ENCODE results near the gene TACC3. TPM values are rescaled to one million over a fixed set of nuclear protein-coding genes. Genes with fewer than 3 reads are reported as not detected.

TACC3 gene
- total and polyA plus RNA-seq, 4 donors, result 8.4 to 42.3 (median 21.8) TPM

- WGBS (ENCODE audit: insufficient coverage), result 91% methylated on average over 13 of the region's 14 CpGs
- H3K36me3 ChIP-seq (ENCODE audit: control insufficient read depth, insufficient read depth, low read length), result peaks cover 60% of the 10 kb centered on the region
- DNase-seq (ENCODE audit: low read depth in 4 of 6, low spot score in 6 of 6), result no peak
These were observed 23.2 kb downstream of the TACC3 start for GRCh38 chr4:1744552-1744951.

GRCh38 chr4:1745165-1745564 lies 23.8 kb downstream of the TACC3 start:
- WGBS (ENCODE audit: insufficient coverage), result 88% methylated on average over 9 of the region's 13 CpGs
- peaks cover 54% of the 10 kb centered on the region for H3K36me3 ChIP-seq (ENCODE audit: control insufficient read depth, insufficient read depth, low read length)
- peaks cover 31% of the 10 kb centered on the region for H3K4me1 ChIP-seq (ENCODE audit: control insufficient read depth, insufficient read depth, low read length)
- no peak overlapping the region for H3K27ac ChIP-seq (ENCODE audit: low read depth, low read length)
- H3K27me3 ChIP-seq (ENCODE audit: control insufficient read depth, insufficient read depth, low read length), result no peaks in the 10 kb centered on the region
- no peaks in the 10 kb centered on the region for H3K9me3 ChIP-seq (ENCODE audit: control insufficient read depth, insufficient read depth, low read length)
- DNase-seq (ENCODE audit: low read depth in 4 of 6, low spot score in 6 of 6), result no peak
- H3K4me3 ChIP-seq (ENCODE audit: low read depth, low read length), result no peak overlapping the region

More at GRCh38 chr4:1744552-1744951, 23.2 kb downstream of the TACC3 start:
- Histone ChIP-seq H3K9me3 (ENCODE audit: control insufficient read depth, insufficient read depth, low read length) (no peaks in the 10 kb centered on the region), H3K27ac (ENCODE audit: low read depth, low read length) (no peak overlapping the region), H3K4me1 (ENCODE audit: control insufficient read depth, insufficient read depth, low read length) (peaks cover 31% of the 10 kb centered on the region), H3K4me3 (ENCODE audit: low read depth, low read length) (no peak overlapping the region), H3K27me3 (ENCODE audit: control insufficient read depth, insufficient read depth, low read length) (no peaks in the 10 kb centered on the region)

GRCh38 chr4:1745697-1746096 lies 24.4 kb downstream of the TACC3 start:
- H3K27me3 ChIP-seq (ENCODE audit: control insufficient read depth, insufficient read depth, low read length), result no peaks in the 10 kb centered on the region
- H3K4me1 ChIP-seq (ENCODE audit: control insufficient read depth, insufficient read depth, low read length), result peaks cover 31% of the 10 kb centered on the region
- no peak overlapping the region for H3K27ac ChIP-seq (ENCODE audit: low read depth, low read length)
- H3K36me3 ChIP-seq (ENCODE audit: control insufficient read depth, insufficient read depth, low read length), result peaks cover 49% of the 10 kb centered on the region
- DNase-seq (ENCODE audit: low read depth in 4 of 6, low spot score in 6 of 6), result no peak
- no peak overlapping the region for H3K4me3 ChIP-seq (ENCODE audit: low read depth, low read length)
- WGBS (ENCODE audit: insufficient coverage), result 77% methylated on average over 10 of the region's 12 CpGs
- H3K9me3 ChIP-seq (ENCODE audit: control insufficient read depth, insufficient read depth, low read length), result no peaks in the 10 kb centered on the region

GRCh38 chr4:1746265-1746691 lies 25.0 kb downstream of the TACC3 start:
- DNase-seq (ENCODE audit: low read depth in 4 of 6, low spot score in 6 of 6), result peak in 2 of 6 donors; percentile 71 to 74
- Histone ChIP-seq H3K4me3 (ENCODE audit: low read depth, low read length) (no peak overlapping the region), H3K9me3 (ENCODE audit: control insufficient read depth, insufficient read depth, low read length) (no peaks in the 10 kb centered on the region), H3K27ac (ENCODE audit: low read depth, low read length) (no peak overlapping the region), H3K27me3 (ENCODE audit: control insufficient read depth, insufficient read depth, low read length) (no peaks in the 10 kb centered on the region), H3K4me1 (ENCODE audit: control insufficient read depth, insufficient read depth, low read length) (peaks cover 31% of the 10 kb centered on the region), H3K36me3 (ENCODE audit: control insufficient read depth, insufficient read depth, low read length) (peaks cover 43% of the 10 kb centered on the region)
- WGBS (ENCODE audit: insufficient coverage), result 19% methylated on average over 16 of the region's 17 CpGs

GRCh38 chr4:1746919-1747602 lies 25.7 kb downstream of the TACC3 start:
- Histone ChIP-seq H3K27me3 (ENCODE audit: control insufficient read depth, insufficient read depth, low read length) (no peaks in the 10 kb centered on the region), H3K9me3 (ENCODE audit: control insufficient read depth, insufficient read depth, low read length) (no peaks in the 10 kb centered on the region), H3K36me3 (ENCODE audit: control insufficient read depth, insufficient read depth, low read length) (peaks cover 36% of the 10 kb centered on the region), H3K27ac (ENCODE audit: low read depth, low read length) (no peak overlapping the region), H3K4me1 (ENCODE audit: control insufficient read depth, insufficient read depth, low read length) (peaks cover 32% of the 10 kb centered on the region), H3K4me3 (ENCODE audit: low read depth, low read length) (no peak overlapping the region)
- DNase-seq (ENCODE audit: low read depth in 4 of 6, low spot score in 6 of 6), result peak in 2 of 6 donors; percentile 22 to 36
- WGBS (ENCODE audit: insufficient coverage), result 50% methylated on average over 30 of the region's 33 CpGs

- Histone ChIP-seq H3K4me3 (ENCODE audit: low read depth, low read length) (no peak overlapping the region), H3K9me3 (ENCODE audit: control insufficient read depth, insufficient read depth, low read length) (no peaks in the 10 kb centered on the region), H3K36me3 (ENCODE audit: control insufficient read depth, insufficient read depth, low read length) (peaks cover 37% of the 10 kb centered on the region), H3K4me1 (ENCODE audit: control insufficient read depth, insufficient read depth, low read length) (peaks cover 38% of the 10 kb centered on the region), H3K27ac (ENCODE audit: low read depth, low read length) (no peak overlapping the region), H3K27me3 (ENCODE audit: control insufficient read depth, insufficient read depth, low read length) (no peaks in the 10 kb centered on the region)
- DNase-seq (ENCODE audit: low read depth in 4 of 6, low spot score in 6 of 6), result no peak
- WGBS (ENCODE audit: insufficient coverage), result 83% methylated on average over 15 of the region's 16 CpGs
These were observed 26.3 kb downstream of the TACC3 start for GRCh38 chr4:1747603-1747967.

GRCh38 chr4:1748465-1748995 lies 27.2 kb downstream of the TACC3 start:
- peak in 3 of 6 donors; percentile 54 to 83 (median 67) for DNase-seq (ENCODE audit: low read depth in 4 of 6, low spot score in 6 of 6)
- Histone ChIP-seq H3K27me3 (ENCODE audit: control insufficient read depth, insufficient read depth, low read length) (no peaks in the 10 kb centered on the region), H3K4me3 (ENCODE audit: low read depth, low read length) (no peak overlapping the region), H3K9me3 (ENCODE audit: control insufficient read depth, insufficient read depth, low read length) (no peaks in the 10 kb centered on the region), H3K27ac (ENCODE audit: low read depth, low read length) (no peak overlapping the region), H3K4me1 (ENCODE audit: control insufficient read depth, insufficient read depth, low read length) (peaks cover 42% of the 10 kb centered on the region), H3K36me3 (ENCODE audit: control insufficient read depth, insufficient read depth, low read length) (peaks cover 36% of the 10 kb centered on the region)
- 6% methylated on average over 26 of the region's 29 CpGs for WGBS (ENCODE audit: insufficient coverage)

- Histone ChIP-seq H3K9me3 (ENCODE audit: control insufficient read depth, insufficient read depth, low read length) (no peaks in the 10 kb centered on the region), H3K4me1 (ENCODE audit: control insufficient read depth, insufficient read depth, low read length) (peaks cover 47% of the 10 kb centered on the region), H3K27me3 (ENCODE audit: control insufficient read depth, insufficient read depth, low read length) (no peaks in the 10 kb centered on the region), H3K4me3 (ENCODE audit: low read depth, low read length) (no peak overlapping the region), H3K36me3 (ENCODE audit: control insufficient read depth, insufficient read depth, low read length) (peaks cover 28% of the 10 kb centered on the region), H3K27ac (ENCODE audit: low read depth, low read length) (no peak overlapping the region)
- DNase-seq (ENCODE audit: low read depth in 4 of 6, low spot score in 6 of 6), result no peak
- 89% methylated on average over 1 of the region's 3 CpGs for WGBS (ENCODE audit: insufficient coverage)
These were observed 28.0 kb downstream of the TACC3 start for GRCh38 chr4:1749370-1749769.

- H3K36me3 ChIP-seq (ENCODE audit: control insufficient read depth, insufficient read depth, low read length), result peaks cover 23% of the 10 kb centered on the region
- no peak for DNase-seq (ENCODE audit: low read depth in 4 of 6, low spot score in 6 of 6)
- 67% methylated on average over 7 of the region's 14 CpGs for WGBS (ENCODE audit: insufficient coverage)
- H3K4me1 ChIP-seq (ENCODE audit: control insufficient read depth, insufficient read depth, low read length), result peaks cover 47% of the 10 kb centered on the region
- H3K9me3 ChIP-seq (ENCODE audit: control insufficient read depth, insufficient read depth, low read length), result no peaks in the 10 kb centered on the region
- H3K4me3 ChIP-seq (ENCODE audit: low read depth, low read length), result no peak overlapping the region
- no peaks in the 10 kb centered on the region for H3K27me3 ChIP-seq (ENCODE audit: control insufficient read depth, insufficient read depth, low read length)
- no peak overlapping the region for H3K27ac ChIP-seq (ENCODE audit: low read depth, low read length)
These were observed 28.5 kb downstream of the TACC3 start for GRCh38 chr4:1749826-1750225.

Data from spinal cord (tissue), 10 donors.